Measurements from ENCODE around the gene B3GAT1. TPM values are rescaled to one million over a fixed set of nuclear protein-coding genes. Genes with fewer than 3 reads are reported as not detected.

The B3GAT1 gene
- total and polyA plus RNA-seq, 9 donors: 0.11 to 1.4 (median 0.23) TPM

DNA sequence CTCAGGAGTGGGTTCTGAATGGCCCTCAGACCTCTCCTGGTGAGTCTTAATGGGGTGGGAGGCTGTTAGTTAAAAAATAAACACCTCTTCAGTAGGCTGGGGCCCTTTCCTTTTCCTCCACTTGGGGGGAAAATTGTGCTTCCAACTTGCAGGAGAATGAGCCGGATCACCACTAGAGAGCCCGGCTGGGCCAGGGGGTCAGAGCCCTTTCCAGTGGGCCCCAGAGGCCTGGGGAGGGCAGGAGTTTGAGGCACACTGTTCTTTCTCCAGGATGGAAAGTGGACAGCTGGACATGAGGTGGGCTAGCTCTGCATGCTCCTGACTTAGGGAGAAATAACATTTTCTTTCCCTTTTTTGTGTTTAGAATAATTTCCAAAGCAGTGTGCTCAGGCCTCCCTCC is 32.8 kb downstream of the B3GAT1 start:
- no peaks in the 10 kb centered on the region for H3K36me3 ChIP-seq
- no peak for DNase-seq
- H3K9me3 ChIP-seq: no peaks in the 10 kb centered on the region
- H3K27me3 ChIP-seq: no peaks in the 10 kb centered on the region
- WGBS, 3 donors: 74 to 93% (median 80%) methylated on average over 2 of the region's 2 CpGs
- intact Hi-C loops (cut with DNase I): no loop called here
- no peak overlapping the region for H3K4me3 ChIP-seq
- no peak for TF ChIP-seq EP300 (IDR thresholded peaks at IDR 0.05)
- TF ChIP-seq, protein P1, sequence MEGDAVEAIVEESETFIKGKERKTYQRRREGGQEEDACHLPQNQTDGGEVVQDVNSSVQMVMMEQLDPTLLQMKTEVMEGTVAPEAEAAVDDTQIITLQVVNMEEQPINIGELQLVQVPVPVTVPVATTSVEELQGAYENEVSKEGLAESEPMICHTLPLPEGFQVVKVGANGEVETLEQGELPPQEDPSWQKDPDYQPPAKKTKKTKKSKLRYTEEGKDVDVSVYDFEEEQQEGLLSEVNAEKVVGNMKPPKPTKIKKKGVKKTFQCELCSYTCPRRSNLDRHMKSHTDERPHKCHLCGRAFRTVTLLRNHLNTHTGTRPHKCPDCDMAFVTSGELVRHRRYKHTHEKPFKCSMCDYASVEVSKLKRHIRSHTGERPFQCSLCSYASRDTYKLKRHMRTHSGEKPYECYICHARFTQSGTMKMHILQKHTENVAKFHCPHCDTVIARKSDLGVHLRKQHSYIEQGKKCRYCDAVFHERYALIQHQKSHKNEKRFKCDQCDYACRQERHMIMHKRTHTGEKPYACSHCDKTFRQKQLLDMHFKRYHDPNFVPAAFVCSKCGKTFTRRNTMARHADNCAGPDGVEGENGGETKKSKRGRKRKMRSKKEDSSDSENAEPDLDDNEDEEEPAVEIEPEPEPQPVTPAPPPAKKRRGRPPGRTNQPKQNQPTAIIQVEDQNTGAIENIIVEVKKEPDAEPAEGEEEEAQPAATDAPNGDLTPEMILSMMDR (IDR thresholded peaks at IDR 0.05): no peak
- TF ChIP-seq POLR2A (IDR thresholded peaks at IDR 0.05): no peak
- H3K27ac ChIP-seq: no peak overlapping the region
- no peaks in the 10 kb centered on the region for H3K4me1 ChIP-seq (ENCODE audit: insufficient read depth)

DNA sequence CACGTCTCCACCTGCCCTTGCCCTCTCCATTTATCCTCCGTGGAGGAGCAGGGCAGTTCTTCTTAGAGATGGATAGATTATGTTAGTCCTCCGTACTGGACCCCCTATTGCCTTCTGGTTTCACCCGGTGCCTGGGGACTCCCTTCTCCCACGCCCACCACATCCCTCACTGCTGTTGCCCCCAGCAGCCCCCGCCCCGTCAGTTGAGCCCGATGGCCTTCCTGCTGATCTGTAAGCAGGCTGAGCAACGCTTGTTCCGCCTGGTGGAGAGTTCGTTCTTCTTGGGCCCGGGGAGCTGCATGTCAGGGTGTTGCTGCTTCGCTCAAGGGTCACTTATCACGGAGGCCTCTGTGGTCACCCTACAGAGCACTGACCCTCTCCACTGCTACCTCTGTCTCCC is 34.2 kb downstream of the B3GAT1 start:
- Histone ChIP-seq H3K9me3 (no peaks in the 10 kb centered on the region), H3K27me3 (no peaks in the 10 kb centered on the region), H3K4me3 (no peak overlapping the region), H3K27ac (no peak overlapping the region), H3K4me1 (ENCODE audit: insufficient read depth) (no peaks in the 10 kb centered on the region), H3K36me3 (no peaks in the 10 kb centered on the region)
- DNase-seq: no peak
- TF ChIP-seq EP300 (IDR thresholded peaks at IDR 0.05): no peak
- TF ChIP-seq, protein P1 (IDR thresholded peaks at IDR 0.05): no peak
- TF ChIP-seq POLR2A (IDR thresholded peaks at IDR 0.05): no peak
- WGBS, 3 donors: 86 to 92% (median 89%) methylated on average over 14 of the region's 14 CpGs
- intact Hi-C loops (cut with DNase I): no loop called here

DNA sequence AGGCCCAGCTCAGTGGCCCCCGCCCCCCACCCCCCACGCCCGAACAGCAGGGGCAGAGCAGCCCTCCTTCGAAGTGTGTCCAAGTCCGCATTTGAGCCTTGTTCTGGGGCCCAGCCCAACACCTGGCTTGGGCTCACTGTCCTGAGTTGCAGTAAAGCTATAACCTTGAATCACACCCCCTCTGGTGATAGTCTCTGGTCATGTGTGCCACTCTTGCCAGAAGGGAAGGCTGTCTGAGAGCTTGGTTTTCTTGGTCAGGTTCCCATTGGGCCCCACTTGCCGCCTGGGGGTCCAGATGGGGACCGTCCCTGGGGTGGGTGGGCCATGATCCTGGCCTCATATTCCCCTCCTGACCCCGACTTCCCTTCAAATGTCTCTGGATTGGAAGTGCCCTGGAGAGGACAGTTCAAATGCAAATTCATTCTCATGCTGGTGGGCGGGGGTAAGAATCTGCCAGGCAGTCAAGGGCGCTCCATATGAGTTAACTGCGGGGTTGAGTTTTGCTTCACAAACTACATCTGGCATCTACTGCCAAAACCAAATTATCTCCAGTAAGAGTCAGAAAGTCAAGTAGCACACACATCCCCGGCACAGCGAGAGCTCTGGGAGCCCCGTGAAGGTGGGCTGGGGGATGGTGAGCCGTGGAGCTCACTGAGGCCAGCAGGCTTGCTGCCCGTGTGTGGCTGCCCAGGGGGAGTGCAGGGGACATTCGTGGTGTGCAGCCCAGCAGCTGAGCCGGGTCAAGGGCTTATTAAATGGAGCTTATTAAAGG is 35.7 kb downstream of the B3GAT1 start:
- TF ChIP-seq POLR2A (IDR thresholded peaks at IDR 0.05) (no peak), EP300 (IDR thresholded peaks at IDR 0.05) (no peak)
- TF ChIP-seq, protein P1 (IDR thresholded peaks at IDR 0.05): no peak
- H3K27me3 ChIP-seq: no peaks in the 10 kb centered on the region
- no peaks in the 10 kb centered on the region for H3K9me3 ChIP-seq
- no peaks in the 10 kb centered on the region for H3K36me3 ChIP-seq
- WGBS, 3 donors: 69 to 76% (median 76%) methylated on average over 17 to 18 of the region's 18 CpGs
- H3K4me3 ChIP-seq: no peak overlapping the region
- DNase-seq: no peak
- intact Hi-C loops (cut with DNase I): no loop called here
- H3K4me1 ChIP-seq (ENCODE audit: insufficient read depth): no peaks in the 10 kb centered on the region
- H3K27ac ChIP-seq: no peak overlapping the region

DNA sequence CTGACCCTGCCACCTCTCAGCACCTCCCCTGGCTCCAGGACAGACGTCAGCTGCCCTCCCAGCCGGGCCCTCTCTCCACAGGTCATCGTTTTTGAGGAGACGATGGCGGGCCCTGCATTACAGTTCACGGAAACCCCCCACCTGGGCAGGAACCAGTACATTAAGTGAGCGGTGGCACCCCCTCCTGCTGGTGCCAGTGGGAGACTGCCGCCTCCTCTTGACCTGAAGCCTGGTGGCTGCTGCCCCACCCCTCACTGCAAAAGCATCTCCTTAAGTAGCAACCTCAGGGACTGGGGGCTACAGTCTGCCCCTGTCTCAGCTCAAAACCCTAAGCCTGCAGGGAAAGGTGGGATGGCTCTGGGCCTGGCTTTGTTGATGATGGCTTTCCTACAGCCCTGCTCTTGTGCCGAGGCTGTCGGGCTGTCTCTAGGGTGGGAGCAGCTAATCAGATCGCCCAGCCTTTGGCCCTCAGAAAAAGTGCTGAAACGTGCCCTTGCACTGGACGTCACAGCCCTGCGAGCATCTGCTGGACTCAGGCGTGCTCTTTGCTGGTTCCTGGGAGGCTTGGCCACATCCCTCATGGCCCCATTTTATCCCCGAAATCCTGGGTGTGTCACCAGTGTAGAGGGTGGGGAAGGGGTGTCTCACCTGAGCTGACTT is 37.0 kb downstream of the B3GAT1 start:
- TF ChIP-seq, protein P1 (IDR thresholded peaks at IDR 0.05): no peak
- TF ChIP-seq EP300 (IDR thresholded peaks at IDR 0.05) (no peak), POLR2A (IDR thresholded peaks at IDR 0.05) (no peak)
- intact Hi-C loops (cut with DNase I): no loop called here

More for the DNA sequence above, 37.0 kb downstream of the B3GAT1 start:
- Histone ChIP-seq H3K36me3 (no peaks in the 10 kb centered on the region), H3K27me3 (no peaks in the 10 kb centered on the region), H3K9me3 (no peaks in the 10 kb centered on the region), H3K4me3 (no peak overlapping the region), H3K4me1 (ENCODE audit: insufficient read depth) (no peaks in the 10 kb centered on the region), H3K27ac (no peak overlapping the region)
- WGBS, 3 donors: 86 to 87% (median 86%) methylated on average over 16 of the region's 16 CpGs
- no peak for DNase-seq
